Ishikawa (cell line): ENCODE results near the gene ZNF213.

Experiments used
- CEBPB ChIP-seq: IDR thresholded peaks from 2 replicates; pipeline ENCODE4 v1.6.1; 2012
- CREB1 ChIP-seq: IDR thresholded peaks from 2 replicates; pipeline ENCODE4 v1.6.1; 2012; ENCODE audit warnings: low read depth
- EGR1 ChIP-seq: IDR thresholded peaks from 2 replicates; pipeline ENCODE4 v1.6.1; 2012
- EP300 ChIP-seq: IDR thresholded peaks from 2 replicates; pipeline ENCODE4 v1.6.1; 2012; ENCODE audit warnings: borderline replicate concordance
- RAD21 ChIP-seq: IDR thresholded peaks from 2 replicates; pipeline ENCODE4 v1.6.1; 2012; ENCODE audit warnings: low read depth
- REST ChIP-seq: IDR thresholded peaks from 2 replicates; pipeline ENCODE4 v1.6.1; 2012; ENCODE audit warnings: low read depth, mild to moderate bottlenecking
- TAF1 ChIP-seq: IDR thresholded peaks from 2 replicates; pipeline ENCODE4 v1.6.1; 2012; ENCODE audit warnings: low read depth, mild to moderate bottlenecking
- TEAD4 ChIP-seq: IDR thresholded peaks from 2 replicates; pipeline ENCODE4 v1.6.1; 2012
- YY1 ChIP-seq: IDR thresholded peaks from 2 replicates; pipeline ENCODE4 v1.6.1; 2012; ENCODE audit warnings: low read depth
- ZBTB7A ChIP-seq: IDR thresholded peaks from 2 replicates; pipeline ENCODE4 v1.6.1; 2012; ENCODE audit warnings: low read depth
- TF ChIP-seq, protein P1 (sequence below): IDR thresholded peaks from 2 replicates; pipeline ENCODE4 v1.6.1; 2012

DNA sequence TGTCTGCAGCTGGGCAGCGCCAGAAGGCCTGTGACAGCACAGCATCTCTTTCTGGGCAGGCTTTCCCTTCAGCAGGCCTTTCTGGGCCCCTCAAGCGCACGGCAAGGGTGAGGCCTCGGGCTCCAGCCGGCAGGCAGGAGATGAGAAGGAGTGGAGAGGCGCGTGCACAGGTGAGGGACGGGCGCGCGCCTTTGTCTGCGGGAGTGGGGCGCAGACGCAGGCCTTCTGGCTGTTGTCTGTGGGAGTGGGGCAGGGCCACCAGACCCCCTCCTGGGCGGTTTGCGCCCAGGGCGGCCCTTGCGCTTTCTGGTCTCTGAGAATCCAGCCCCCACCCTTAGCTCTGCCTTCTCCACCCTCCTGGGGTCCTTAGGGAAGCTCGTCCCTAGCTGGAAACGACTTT is 16.0 kb upstream of the ZNF213 start:
- no peak for TF ChIP-seq CEBPB
- TF ChIP-seq, protein P1, sequence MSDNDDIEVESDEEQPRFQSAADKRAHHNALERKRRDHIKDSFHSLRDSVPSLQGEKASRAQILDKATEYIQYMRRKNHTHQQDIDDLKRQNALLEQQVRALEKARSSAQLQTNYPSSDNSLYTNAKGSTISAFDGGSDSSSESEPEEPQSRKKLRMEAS: no peak
- TF ChIP-seq TAF1: no peak
- TF ChIP-seq EP300: no peak
- no peak for TF ChIP-seq REST
- no peak for TF ChIP-seq YY1
- no peak for TF ChIP-seq CREB1
- TF ChIP-seq ZBTB7A: no peak
- no peak for TF ChIP-seq TEAD4
- TF ChIP-seq EGR1: no peak
- TF ChIP-seq RAD21: no peak
